NK-92 (cell line): Measurements from ENCODE around the gene GLRA3.
"Not testable (repeated sequence)": the region's sequence is repeated elsewhere in the genome, so short reads cannot be mapped to it uniquely, and the experiment has no call there.

ENCODE experiments used
- DNase-seq: peaks from one replicate; lab custom pipeline; 2025; ENCODE audit not compliant: unreplicated experiment; lab: John Stamatoyannopoulos, UW

Gene GLRA3

GRCh38 chr4:174813292-174813691, 15.8 kb downstream of the GLRA3 start:
- no peak for DNase-seq

DNA sequence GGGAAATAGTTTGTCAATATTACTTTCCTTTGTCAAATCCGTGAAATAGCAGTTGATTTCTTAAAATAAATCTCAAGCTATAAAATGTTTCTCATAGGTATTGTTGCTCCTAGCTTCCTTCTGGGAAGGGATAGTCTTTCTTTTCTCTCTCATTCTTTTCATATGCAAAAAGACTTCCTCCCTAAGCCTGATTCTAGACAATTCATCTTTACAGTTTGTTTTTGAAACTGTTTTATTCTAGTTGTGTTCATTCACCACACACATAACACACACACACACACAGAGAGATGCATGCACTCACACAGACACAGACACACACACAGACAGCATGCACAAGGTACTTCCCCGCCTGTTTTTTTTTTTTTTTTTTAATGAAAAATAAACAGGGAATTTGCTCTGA, 18.2 kb downstream of the GLRA3 start:
- DNase-seq, result no peak

DNA sequence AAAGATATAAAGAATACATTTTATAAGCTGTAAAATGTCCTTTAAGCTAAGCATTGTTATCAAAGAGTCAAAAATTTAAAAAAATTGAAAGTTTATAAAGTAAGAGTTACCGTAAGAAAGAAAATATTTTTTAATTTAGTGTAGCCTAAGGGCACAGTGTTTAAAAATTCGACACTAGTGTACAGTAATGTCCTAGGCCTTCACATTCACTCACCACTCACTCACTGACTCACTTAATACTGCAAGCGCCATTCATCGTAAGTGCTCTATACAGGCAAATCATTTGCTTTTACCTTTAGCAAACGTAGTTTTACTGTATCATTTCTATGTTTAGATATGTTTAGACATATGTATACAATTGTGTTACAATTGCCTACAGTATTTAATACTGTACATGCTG, 20.2 kb downstream of the GLRA3 start:
- DNase-seq, result no peak

GRCh38 chr4:174808119-174808518, 20.9 kb downstream of the GLRA3 start:
- no peak for DNase-seq

- DNase-seq, result no peak
These were observed 23.3 kb downstream of the GLRA3 start for GRCh38 chr4:174805746-174806145.

DNA sequence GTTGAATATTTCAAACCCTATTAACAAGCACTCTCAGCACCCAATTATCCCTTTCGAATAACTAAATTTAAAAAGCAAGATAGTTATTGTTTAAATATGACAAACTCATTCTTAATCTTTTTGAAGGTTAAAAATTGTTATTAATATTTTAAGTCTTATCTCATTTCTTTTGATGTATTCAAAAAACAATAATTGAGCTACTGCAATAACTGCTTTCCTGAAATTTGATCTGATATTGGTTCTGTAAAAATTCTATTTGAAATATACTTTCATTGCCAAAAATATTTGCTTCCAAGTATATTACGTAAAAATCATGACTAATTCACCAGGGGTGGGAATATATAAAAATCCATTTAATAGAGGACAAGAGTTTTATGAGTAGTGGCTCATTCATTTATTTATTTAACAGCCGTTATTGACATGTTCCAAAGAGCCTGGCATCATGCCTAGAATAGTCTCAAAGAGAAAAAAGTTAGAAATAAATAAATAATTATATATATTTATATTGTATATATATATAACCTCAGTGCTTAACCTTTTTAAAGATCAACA, 34.4 kb downstream of the GLRA3 start:
- DNase-seq, result no peak

GRCh38 chr4:174789657-174790056, 39.4 kb downstream of the GLRA3 start:
- DNase-seq, result no peak

DNA sequence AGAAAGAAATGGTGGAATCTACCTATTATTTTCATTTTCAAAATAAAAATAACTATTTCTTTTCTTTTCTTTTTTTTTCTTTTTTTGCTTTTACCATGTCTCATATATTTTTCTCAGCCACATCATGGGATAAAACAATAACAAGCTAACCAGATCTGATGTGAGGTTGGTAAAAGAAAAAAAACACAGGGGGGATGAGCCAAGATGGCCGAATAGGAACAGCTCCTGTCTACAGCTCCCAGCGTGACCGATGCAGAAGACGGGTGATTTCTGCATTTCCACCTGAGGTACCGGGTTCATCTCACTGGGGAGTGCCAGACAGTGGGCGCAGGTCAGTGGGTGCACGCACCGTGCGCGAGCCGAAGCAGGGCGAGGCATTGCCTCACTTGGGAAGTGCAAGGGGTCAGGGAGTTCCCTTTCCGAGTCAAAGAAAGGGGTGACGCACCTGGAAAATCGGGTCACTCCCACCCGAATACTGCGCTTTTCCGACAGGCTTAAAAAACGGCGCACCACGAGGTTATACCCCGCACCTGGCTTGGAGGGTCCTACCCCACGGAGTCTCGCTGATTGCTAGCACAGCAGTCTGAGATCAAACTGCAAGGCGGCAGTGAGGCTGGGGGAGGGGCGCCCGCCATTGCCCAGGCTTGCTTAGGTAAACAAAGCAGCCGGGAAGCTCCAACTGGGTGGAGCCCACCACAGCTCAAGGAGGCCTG, 50.6 kb downstream of the GLRA3 start:
- DNase-seq, result not testable (repeated sequence)

GRCh38 chr4:174775366-174775765, 53.7 kb downstream of the GLRA3 start:
- no peak for DNase-seq

DNA sequence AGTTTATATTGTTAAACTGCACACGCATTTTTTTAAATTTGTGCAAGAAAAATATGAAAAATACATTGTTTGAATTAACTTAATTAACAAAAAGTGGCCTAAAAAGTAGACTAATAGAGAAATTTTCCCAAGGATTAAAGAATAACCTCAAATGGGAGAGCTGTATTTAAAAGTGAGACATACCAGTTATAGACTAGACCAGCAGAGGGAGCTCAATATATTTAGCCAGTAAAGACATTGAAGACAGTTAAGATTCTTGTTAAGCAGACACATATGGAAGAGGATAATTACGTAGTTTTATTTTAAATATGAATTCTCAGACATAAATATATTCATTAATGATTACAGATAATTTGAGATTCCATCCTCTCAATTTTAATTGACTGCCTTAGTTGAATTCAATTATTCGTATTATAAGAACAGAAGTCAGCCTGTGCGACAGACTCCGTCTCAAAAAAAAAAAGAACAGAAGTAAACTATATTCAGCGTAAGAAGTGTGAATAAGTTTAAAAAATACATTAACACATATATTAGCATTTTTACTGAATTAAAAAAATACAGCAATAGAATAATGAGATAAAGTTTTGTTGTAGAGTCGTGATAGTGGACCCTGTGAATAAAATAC, 64.8 kb downstream of the GLRA3 start:
- no peak for DNase-seq

DNA sequence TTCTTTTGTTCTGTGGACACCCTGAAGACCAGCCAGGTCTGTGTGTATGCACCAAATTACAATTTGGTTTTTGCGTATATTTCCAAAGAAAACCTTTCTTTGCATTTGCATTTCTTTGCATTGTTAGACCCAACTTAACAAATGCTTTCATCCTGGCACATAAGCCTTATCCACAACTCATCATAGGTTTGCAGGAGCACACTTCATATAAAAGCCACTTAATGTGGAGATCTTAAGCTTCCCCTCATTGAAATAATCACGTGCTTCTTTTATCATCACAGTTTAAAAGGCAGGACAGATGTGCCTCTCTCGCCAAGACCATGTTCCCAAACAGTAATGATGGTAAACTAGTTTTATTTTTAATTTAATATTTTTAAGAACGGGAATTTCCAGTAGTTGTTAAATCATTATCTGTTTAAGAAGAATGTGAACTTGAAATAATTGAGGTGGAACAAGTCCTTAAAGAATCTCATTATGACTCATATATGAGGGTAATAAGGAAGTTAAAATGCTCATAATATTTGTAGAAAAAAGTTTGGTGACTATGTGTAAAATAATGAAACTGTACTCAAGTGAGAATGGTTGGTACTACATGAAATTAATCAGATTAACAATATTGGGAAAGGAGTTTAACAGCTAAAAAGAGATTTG, 65.5 kb downstream of the GLRA3 start:
- no peak for DNase-seq

DNA sequence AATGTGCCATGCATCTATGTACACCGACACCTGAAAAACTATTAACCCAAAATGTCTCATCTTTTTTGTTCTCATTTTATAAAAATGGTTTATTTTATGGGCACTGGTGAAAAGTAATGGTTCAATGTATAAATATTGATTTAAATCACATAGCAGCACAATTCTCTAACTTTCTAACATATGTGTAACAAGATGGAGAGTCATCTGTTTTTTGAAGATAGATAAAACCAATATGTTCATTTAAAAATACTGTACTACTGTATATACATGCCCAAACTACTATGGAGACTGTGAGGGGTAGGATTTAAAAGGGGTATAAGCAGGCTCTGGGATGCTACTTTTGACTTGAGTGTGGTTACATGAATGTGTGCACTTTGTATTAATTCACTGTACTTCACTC, 67.6 kb downstream of the GLRA3 start:
- no peak for DNase-seq

DNA sequence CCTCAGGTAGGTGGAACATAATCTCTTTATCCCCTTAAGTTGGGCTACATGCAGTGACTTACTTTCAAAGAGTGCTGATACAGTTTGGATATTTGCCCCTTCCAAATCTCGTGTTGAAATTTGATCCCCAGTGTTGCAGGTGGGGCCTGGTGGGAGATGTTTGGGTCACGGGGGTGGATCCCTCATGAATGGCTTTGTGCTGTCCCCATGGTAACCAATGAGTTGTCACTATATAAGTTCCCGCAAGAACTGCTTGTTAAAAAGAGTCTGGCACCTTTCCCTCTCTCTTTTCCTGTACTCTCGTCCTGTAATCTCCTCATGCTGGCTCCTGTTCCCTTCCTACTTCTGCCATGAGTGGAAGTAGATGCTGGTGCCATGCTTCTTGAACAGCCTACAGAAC, 71.3 kb downstream of the GLRA3 start:
- DNase-seq, result no peak

- DNase-seq, result no peak
These were observed 76.0 kb downstream of the GLRA3 start for GRCh38 chr4:174753021-174753420.

- DNase-seq, result no peak
These were observed 77.0 kb downstream of the GLRA3 start for GRCh38 chr4:174752026-174752425.

DNA sequence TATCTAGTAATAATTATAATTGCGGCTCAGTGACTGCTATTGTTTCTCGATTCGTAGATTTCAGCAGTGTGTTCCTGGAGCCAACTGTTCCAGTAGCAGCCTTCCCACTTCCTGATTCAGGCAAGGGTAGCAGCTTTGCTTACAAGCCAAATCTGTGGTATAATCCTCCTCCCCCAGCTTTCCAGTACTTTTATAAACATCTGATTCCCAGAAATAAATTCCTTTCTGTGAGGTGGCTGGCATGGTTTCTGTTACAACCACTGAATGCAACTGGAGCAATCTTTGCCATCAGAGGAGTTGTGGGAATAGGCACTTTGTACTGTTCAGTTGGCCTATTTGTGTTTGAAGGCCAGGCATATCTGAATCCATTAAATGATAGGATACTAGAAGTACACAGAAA, 80.0 kb downstream of the GLRA3 start:
- DNase-seq, result no peak

- DNase-seq, result no peak
These were observed 82.3 kb downstream of the GLRA3 start for GRCh38 chr4:174746710-174747109.

GRCh38 chr4:174742561-174742960, 86.5 kb downstream of the GLRA3 start:
- DNase-seq, result no peak

GRCh38 chr4:174739576-174739975, 89.5 kb downstream of the GLRA3 start:
- no peak for DNase-seq

GRCh38 chr4:174734181-174734580, 94.9 kb downstream of the GLRA3 start:
- no peak for DNase-seq

DNA sequence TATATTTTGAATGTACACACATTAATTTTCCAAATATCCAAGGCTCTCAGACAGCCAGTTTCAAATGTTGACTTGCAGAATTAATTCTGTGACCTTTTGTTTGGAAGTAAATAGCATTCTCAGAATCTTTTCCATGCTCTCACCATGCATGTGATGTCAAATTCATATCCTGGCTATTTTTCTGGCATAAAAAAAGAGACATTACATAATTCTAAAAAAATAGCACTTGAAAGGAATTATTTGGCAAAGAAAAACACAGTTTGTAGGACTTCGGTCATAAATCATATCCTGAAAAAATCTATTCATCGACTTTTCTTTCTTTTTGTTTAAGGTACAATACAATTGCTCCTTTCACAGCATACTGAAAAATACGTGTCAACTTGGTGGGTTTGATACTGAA, 111.2 kb downstream of the GLRA3 start:
- no peak for DNase-seq
